ENCODE measurements around the gene TBC1D8B.

DNA sequence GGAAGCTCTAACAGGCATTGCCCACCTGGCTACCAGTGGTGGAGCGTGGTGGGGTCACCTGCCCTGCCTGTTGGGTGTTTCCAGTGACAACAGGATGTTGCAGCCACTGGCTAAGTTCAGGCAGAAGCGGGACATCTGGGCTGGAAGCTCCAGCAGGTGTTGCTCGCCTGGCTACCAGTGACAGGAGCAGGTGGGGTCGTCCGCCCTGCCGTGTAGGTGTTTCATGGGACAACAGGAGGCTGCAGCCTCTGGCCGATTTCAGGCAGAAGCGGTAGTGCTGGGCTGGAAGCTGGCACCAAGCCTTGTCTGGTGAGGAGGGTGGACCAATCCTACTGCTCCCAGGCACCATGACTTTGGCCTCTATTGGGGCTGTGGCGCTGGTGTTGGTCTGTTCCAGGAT is 61.2 kb downstream of the TBC1D8B start:
- TF ChIP-seq FOXP1 (IDR thresholded peaks at IDR 0.05): no peak
- no peak for TF ChIP-seq FOXP1 (CRISPR knock-in tag; IDR thresholded peaks at IDR 0.05)
- TF ChIP-seq CTCF (CRISPR knock-in tag; IDR thresholded peaks at IDR 0.05): no peak
- no peak for TF ChIP-seq CHD4 (IDR thresholded peaks at IDR 0.05; ENCODE audit: borderline replicate concordance, low read length)
- no peak for TF ChIP-seq REXO4 (CRISPR knock-in tag; IDR thresholded peaks at IDR 0.05; ENCODE audit: borderline replicate concordance)
- TF ChIP-seq POLR2A (IDR thresholded peaks at IDR 0.05; ENCODE audit: insufficient read depth in 1 of 2, low read depth in 2 of 2, low read length in 2 of 2): no peak
- no peak for TF ChIP-seq TSC22D2 (CRISPR knock-in tag; IDR thresholded peaks at IDR 0.05; ENCODE audit: borderline replicate concordance)
- TF ChIP-seq ESRRA (CRISPR knock-in tag; IDR thresholded peaks at IDR 0.05; ENCODE audit: low read depth): no peak
- no peak for TF ChIP-seq MAZ (IDR thresholded peaks at IDR 0.05; ENCODE audit: borderline replicate concordance, low read depth, low read length)
- no peak for TF ChIP-seq MAZ (CRISPR knock-in tag; IDR thresholded peaks at IDR 0.05; ENCODE audit: low read depth)

All from HepG2 (cell line).